ENCODE data around the gene TMPRSS4. TPM values are rescaled to one million over a fixed set of nuclear protein-coding genes. Genes with fewer than 3 reads are reported as not detected.

Gene TMPRSS4
- total and polyA plus RNA-seq, 9 of the 15 experiments (the other 6 are each of a cell fraction or from before 2014, with no cell fraction given), result 4.0 to 10.0 (median 5.6) TPM

DNA sequence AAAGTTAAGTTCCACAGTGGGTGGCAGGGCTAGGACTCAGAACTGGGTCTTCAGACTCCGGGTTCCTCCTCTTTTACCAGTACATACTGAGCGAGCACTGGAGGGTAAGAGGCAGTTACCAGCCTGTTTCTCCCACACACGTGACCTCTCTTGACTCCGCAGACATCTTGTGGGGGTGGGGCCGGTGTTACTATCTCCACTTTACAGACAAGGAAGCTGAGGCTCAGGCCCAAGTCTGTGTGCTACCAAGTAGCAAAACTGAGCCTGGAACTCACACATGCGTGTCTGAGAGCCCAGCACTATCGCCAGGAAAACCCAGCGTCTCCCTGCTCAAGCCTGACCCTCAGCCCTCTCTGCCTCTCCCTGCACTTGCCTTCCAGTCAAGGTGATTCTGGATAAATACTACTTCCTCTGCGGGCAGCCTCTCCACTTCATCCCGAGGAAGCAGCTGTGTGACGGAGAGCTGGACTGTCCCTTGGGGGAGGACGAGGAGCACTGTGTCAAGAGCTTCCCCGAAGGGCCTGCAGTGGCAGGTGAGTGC, 25.9 kb downstream of the TMPRSS4 start (continued):
- TF ChIP-seq, protein P1, sequence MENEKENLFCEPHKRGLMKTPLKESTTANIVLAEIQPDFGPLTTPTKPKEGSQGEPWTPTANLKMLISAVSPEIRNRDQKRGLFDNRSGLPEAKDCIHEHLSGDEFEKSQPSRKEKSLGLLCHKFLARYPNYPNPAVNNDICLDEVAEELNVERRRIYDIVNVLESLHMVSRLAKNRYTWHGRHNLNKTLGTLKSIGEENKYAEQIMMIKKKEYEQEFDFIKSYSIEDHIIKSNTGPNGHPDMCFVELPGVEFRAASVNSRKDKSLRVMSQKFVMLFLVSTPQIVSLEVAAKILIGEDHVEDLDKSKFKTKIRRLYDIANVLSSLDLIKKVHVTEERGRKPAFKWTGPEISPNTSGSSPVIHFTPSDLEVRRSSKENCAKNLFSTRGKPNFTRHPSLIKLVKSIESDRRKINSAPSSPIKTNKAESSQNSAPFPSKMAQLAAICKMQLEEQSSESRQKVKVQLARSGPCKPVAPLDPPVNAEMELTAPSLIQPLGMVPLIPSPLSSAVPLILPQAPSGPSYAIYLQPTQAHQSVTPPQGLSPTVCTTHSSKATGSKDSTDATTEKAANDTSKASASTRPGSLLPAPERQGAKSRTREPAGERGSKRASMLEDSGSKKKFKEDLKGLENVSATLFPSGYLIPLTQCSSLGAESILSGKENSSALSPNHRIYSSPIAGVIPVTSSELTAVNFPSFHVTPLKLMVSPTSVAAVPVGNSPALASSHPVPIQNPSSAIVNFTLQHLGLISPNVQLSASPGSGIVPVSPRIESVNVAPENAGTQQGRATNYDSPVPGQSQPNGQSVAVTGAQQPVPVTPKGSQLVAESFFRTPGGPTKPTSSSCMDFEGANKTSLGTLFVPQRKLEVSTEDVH (IDR thresholded peaks at IDR 0.05; ENCODE audit: low read depth, partially characterized antibody), result no peak
- TF ChIP-seq HMG20B (CRISPR knock-in tag; IDR thresholded peaks at IDR 0.05), result no peak
- TF ChIP-seq, protein P2, sequence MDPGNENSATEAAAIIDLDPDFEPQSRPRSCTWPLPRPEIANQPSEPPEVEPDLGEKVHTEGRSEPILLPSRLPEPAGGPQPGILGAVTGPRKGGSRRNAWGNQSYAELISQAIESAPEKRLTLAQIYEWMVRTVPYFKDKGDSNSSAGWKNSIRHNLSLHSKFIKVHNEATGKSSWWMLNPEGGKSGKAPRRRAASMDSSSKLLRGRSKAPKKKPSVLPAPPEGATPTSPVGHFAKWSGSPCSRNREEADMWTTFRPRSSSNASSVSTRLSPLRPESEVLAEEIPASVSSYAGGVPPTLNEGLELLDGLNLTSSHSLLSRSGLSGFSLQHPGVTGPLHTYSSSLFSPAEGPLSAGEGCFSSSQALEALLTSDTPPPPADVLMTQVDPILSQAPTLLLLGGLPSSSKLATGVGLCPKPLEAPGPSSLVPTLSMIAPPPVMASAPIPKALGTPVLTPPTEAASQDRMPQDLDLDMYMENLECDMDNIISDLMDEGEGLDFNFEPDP (CRISPR knock-in tag; IDR thresholded peaks at IDR 0.05), result no peak
- TF ChIP-seq NFYB (IDR thresholded peaks at IDR 0.05; ENCODE audit: extremely low read depth, insufficient read length), result no peak
- no peak for TF ChIP-seq ZFP30 (CRISPR knock-in tag; IDR thresholded peaks at IDR 0.05; ENCODE audit: borderline replicate concordance)
- TF ChIP-seq DPF2 (IDR thresholded peaks at IDR 0.05), result peak; percentile 75
- no peak for TF ChIP-seq ZNF75A (CRISPR knock-in tag; IDR thresholded peaks at IDR 0.05)
- TF ChIP-seq NONO (IDR thresholded peaks at IDR 0.05; ENCODE audit: low read depth in 2 of 2, low read length in 1 of 2), result no peak
- TF ChIP-seq, protein P3, sequence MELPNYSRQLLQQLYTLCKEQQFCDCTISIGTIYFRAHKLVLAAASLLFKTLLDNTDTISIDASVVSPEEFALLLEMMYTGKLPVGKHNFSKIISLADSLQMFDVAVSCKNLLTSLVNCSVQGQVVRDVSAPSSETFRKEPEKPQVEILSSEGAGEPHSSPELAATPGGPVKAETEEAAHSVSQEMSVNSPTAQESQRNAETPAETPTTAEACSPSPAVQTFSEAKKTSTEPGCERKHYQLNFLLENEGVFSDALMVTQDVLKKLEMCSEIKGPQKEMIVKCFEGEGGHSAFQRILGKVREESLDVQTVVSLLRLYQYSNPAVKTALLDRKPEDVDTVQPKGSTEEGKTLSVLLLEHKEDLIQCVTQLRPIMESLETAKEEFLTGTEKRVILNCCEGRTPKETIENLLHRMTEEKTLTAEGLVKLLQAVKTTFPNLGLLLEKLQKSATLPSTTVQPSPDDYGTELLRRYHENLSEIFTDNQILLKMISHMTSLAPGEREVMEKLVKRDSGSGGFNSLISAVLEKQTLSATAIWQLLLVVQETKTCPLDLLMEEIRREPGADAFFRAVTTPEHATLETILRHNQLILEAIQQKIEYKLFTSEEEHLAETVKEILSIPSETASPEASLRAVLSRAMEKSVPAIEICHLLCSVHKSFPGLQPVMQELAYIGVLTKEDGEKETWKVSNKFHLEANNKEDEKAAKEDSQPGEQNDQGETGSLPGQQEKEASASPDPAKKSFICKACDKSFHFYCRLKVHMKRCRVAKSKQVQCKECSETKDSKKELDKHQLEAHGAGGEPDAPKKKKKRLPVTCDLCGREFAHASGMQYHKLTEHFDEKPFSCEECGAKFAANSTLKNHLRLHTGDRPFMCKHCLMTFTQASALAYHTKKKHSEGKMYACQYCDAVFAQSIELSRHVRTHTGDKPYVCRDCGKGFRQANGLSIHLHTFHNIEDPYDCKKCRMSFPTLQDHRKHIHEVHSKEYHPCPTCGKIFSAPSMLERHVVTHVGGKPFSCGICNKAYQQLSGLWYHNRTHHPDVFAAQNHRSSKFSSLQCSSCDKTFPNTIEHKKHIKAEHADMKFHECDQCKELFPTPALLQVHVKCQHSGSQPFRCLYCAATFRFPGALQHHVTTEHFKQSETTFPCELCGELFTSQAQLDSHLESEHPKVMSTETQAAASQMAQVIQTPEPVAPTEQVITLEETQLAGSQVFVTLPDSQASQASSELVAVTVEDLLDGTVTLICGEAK (IDR thresholded peaks at IDR 0.05), result no peak; the same call in 1 of the 2 replicates
- TF ChIP-seq, protein P3 (CRISPR knock-in tag; IDR thresholded peaks at IDR 0.05), result no peak
- no peak for TF ChIP-seq ARHGAP35 (IDR thresholded peaks at IDR 0.05; ENCODE audit: partially characterized antibody)
- no peak for TF ChIP-seq SAFB2 (IDR thresholded peaks at IDR 0.05; ENCODE audit: borderline replicate concordance, low read depth, low read length, severe bottlenecking)
- TF ChIP-seq TOE1 (IDR thresholded peaks at IDR 0.05; ENCODE audit: borderline replicate concordance), result peak; percentile 72
- no peak for TF ChIP-seq TOE1 (CRISPR knock-in tag; IDR thresholded peaks at IDR 0.05; ENCODE audit: borderline replicate concordance, low read depth)
